GM18867 (cell line): ENCODE measurements around the gene MYBBP1A.
A peak's percentile ranks its signal among the peaks of the same experiment; 100 is the strongest.

Experiments
- ATAC-seq: cut with Tn5 transposase; IDR thresholded peaks from one replicate; pipeline ENCODE4 v1.9.1; 2021; ENCODE audit warnings: mild to moderate bottlenecking, moderate library complexity; ENCODE audit not compliant: unreplicated experiment

MYBBP1A gene

GRCh38 chr17:4505187-4505586 is 50.0 kb downstream of the MYBBP1A start:
- no peak for ATAC-seq

DNA sequence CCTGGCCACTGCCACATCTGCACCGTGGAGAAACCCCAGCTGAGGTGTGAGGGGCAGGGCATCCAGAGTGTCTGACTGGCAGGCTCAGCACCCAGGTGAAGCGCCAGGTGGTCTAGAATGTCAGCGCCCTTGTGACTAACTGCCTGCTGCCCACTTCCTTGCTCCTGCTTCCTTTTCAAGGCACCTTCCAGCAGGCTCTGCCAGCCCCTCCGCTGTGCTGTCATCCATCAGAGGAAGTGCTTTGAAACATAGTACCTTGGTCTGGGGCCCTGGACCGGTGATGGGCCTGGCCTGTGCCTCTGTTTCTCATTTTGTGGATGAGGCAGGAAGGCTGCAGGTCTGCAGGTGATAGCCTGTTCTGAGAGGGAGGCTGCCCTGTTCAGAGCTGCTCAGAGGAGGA is 51.0 kb downstream of the MYBBP1A start:
- ATAC-seq = no peak

DNA sequence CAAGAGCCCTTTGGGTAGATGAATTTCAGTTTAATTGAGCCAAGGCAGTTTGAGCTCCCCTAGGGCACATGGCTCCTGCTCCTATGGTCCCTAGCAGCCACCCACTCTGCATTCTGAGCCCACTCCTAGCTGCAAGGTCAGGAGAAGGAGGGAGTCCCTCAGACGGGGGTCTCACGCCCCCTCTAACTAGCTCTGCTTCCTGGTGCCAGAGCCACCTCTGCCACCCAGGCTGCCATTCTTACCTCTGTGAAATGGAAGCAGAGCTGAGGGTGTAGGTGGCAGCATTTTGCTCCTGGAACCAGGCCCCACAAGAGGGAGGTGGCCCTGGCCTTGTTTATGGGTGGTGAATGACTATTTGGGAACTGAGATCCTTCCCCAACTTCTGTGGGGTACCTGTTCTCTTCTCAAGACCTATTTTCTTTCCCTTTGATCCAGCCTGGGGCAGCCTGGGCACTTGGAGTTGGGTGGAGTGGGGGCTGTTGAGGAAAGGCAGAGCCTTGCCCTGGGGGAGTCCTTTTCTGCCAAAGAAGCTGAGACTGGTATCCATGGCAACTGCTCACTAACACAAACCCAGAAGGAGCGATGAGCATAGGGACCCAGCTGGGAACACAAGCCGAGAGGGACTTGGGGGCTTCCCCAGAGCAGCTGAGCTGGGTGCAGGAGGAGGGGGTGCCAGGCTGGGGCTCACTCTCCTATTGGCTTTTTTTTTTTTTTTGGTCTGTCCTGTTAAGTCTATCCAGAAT is 51.7 kb downstream of the MYBBP1A start:
- no peak for ATAC-seq

DNA sequence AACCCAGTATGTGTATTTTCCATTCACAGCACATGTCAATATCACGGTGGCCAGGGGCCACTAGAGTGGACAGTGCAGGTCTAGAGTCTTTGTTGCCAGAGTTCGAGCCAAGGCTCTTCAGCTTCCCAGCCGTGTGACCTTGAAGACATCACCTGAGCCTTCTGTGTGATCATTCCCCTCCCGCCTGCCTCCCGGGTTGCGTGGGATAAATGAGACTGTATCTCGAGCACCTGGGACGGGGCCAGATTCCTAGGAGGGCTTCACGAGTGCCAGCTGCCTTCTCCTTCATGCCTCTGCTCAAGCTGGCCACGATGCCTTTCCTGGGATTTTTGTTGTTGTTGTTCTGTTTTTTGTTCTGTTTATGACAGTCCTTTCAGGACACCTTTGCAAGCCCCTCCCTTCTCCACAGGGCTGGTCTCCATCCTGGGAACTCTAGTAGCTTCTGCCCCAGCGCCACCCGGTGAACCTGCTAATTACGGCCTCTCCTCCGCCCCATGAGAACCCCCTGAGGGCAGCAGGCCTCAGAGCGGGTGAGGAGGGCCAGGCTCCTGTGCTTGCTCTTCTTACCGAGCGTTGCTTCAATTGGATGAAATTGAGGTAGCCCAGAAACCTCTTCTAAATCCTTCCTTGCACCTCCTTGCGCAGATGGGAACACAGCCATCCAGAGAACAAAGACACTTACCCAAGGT is 52.6 kb downstream of the MYBBP1A start:
- ATAC-seq = no peak

DNA sequence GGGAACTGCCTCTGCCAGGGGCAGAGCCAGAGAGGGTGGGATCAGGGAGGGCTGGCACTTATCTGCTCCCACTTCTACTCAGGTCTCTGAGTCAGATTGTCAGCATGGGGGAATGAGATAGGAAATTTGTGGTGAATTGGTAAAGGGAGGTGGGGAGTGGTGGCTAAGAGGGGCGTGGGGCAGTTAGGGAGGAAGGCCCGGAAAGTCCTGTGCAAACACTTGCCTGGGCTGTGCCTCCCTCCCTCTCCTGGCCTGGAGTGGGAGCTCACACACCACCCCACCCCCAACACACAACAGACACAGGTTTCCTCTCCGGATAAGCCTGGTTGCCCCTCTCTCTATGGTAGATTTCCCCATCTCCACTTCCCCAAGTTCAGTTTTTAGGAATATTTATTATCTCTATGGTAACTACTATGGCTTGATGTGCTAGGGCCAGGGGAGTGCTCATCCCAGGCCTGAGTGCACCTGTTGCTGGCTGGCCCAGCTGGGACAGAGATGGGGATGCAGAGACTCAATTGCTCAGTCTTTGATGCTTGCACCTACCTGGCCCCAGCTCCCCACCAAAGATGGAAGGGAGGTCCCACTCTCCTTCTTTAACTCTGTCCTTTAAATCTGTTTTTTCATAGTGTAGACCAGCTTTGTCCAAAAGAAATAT is 53.8 kb downstream of the MYBBP1A start:
- no peak for ATAC-seq

GRCh38 chr17:4500191-4500571 is 55.0 kb downstream of the MYBBP1A start:
- no peak for ATAC-seq

- no peak for ATAC-seq
These were observed 55.6 kb downstream of the MYBBP1A start for GRCh38 chr17:4499431-4500190.

DNA sequence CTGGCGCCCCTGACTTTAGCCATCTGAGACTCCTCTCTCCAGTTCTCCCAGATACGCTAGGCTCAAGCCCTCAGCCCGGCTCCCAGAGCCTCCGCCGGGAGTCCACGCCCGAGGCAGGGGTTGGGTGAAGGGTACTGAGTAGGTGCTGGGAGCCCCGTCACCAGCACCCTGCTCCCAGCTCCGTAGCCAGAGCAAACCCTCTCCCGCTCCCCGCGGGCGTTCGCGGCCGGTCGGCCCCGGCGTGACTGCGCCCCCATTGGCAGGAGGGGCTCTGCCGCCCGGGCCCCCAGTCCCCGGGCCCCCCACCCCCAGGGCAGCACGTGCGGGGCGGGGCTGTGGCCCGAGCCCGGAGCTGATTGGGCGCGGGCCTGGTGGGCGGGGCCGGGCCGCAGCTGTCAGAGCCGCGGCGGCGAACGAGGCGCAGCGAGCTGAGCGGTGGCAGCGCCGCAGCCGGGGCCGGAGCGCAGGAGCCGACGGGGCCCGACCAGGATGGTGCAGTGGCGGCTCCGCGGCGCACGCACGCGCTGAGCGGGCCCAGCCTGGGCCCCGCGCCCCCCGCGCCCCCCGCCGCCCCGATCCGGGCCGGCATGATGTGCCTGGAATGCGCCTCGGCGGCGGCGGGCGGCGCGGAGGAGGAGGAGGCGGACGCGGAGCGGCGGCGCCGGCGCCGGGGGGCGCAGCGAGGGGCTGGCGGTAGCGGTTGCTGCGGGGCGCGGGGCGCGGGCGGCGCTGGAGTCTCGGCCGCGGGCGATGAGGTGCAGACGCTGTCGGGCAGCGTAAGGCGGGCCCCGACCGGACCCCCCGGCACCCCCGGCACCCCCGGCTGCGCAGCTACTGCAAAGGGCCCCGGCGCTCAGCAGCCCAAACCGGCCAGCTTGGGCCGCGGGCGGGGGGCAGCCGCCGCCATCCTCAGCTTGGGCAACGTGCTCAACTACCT is 56.5 kb downstream of the MYBBP1A start, which contains the start of gene SPNS2:
SPNS2 (plus strand) TSS at position 421 of the 937 bp plus-strand sequence; CDS start at position 588, 167 bp downstream.
- peak; percentile 72 for ATAC-seq

- no peak for ATAC-seq
These were observed 57.9 kb downstream of the MYBBP1A start for GRCh38 chr17:4497101-4497824.

- no peak for ATAC-seq
These were observed 62.2 kb downstream of the MYBBP1A start for GRCh38 chr17:4492721-4493561.

DNA sequence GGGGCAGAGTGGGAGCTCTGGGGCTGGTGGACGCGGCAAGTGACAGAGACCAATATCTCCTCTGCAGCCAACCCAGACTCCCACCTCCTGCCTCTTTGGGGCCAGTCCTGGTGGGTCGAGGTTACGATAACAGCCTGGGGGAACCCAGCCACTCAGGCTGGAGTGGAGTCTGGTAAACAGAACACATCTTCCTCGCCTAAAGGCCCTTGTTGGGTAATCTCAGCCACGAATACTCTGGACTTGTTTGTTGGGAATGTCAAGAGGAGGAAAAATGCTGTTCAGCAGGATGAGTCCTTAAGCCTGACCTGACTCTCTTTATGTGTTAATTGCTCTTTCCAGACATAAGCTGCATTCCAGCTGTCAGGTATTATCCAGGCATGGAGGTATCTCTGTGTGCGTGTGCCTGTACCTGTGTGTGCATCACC is 64.5 kb downstream of the MYBBP1A start:
- ATAC-seq = no peak

- no peak for ATAC-seq
These were observed 65.0 kb downstream of the MYBBP1A start for GRCh38 chr17:4490109-4490591.

DNA sequence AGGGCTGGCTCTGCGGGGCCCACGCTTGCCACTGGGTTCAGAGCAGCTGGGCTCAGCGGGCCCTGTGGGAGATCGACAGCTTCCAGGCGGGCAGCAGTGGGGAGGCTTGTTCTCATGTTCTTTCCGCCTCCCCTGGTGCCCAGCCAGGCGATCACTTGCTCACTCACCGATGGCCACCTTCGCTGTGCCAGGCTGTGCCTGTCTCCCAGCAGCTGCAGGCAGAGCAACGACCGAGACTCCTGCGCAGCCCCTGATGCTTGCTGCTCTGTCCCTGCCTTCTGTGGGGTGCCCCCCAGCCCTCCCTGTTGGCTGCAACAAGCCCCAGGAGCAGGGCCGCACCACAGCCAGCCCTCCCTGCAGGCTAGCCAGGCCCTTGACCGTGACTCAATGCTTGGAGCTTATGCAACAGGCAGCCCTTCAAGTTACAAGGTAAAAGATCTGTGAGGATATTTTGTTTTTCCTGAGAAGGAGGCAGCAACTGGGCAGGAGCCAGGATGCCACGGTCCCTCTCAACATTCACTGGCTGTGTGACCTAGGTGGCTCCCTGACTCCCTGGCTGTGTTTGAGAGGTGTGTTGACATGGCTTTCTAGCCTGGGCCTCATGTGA is 66.1 kb downstream of the MYBBP1A start:
- ATAC-seq = no peak
